Stimulated activated CD4-positive, alpha-beta T cell treated with anti-CD3 and anti-CD28 coated beads, Interleukin-2, amount 100 ng/mL, for 48 hours (primary cell): ENCODE data around the gene EPS15.
"Not testable (repeated sequence)": the region's sequence is repeated elsewhere in the genome, so short reads cannot be mapped to it uniquely, and the experiment has no call there.

Experiments used
- DNase-seq, 2 donors: peaks; one replicate each; pipeline ENCODE4 v3.0.0-alpha.2; 2020

EPS15 gene

GRCh38 chr1:51463561-51463960 lies 55.5 kb downstream of the EPS15 start:
- no peak for DNase-seq

- DNase-seq = not testable (repeated sequence)
Observed at GRCh38 chr1:51462289-51462688, 56.8 kb downstream of the EPS15 start.

GRCh38 chr1:51454554-51454953 lies 64.5 kb downstream of the EPS15 start:
- DNase-seq = no peak

- no peak for DNase-seq
Observed at GRCh38 chr1:51453010-51453409, 66.1 kb downstream of the EPS15 start.

GRCh38 chr1:51448844-51449454 lies 70.1 kb downstream of the EPS15 start:
- not testable (repeated sequence) for DNase-seq

- DNase-seq = no peak
Observed at GRCh38 chr1:51445351-51446090, 73.5 kb downstream of the EPS15 start.

- DNase-seq = no peak
Observed at GRCh38 chr1:51444534-51445192, 74.4 kb downstream of the EPS15 start.

- DNase-seq = no peak
Observed at GRCh38 chr1:51444096-51444495, 75.0 kb downstream of the EPS15 start.

GRCh38 chr1:51443555-51443954 lies 75.5 kb downstream of the EPS15 start:
- no peak for DNase-seq

GRCh38 chr1:51442616-51443015 lies 76.5 kb downstream of the EPS15 start:
- no peak for DNase-seq

GRCh38 chr1:51442198-51442597 lies 76.9 kb downstream of the EPS15 start:
- DNase-seq = no peak

- DNase-seq = no peak
Observed at GRCh38 chr1:51439895-51440294, 79.2 kb downstream of the EPS15 start.

- DNase-seq = no peak
Observed at GRCh38 chr1:51439053-51439452, 80.0 kb downstream of the EPS15 start.

- DNase-seq = not testable (repeated sequence)
Observed at GRCh38 chr1:51437391-51437790, 81.7 kb downstream of the EPS15 start.

GRCh38 chr1:51435878-51436277 lies 83.2 kb downstream of the EPS15 start:
- no peak for DNase-seq

- no peak for DNase-seq
Observed at GRCh38 chr1:51433972-51434510, 85.0 kb downstream of the EPS15 start.

- DNase-seq = no peak
Observed at GRCh38 chr1:51433269-51433971, 85.6 kb downstream of the EPS15 start.

GRCh38 chr1:51432146-51432545 lies 86.9 kb downstream of the EPS15 start:
- no peak for DNase-seq

- no peak for DNase-seq
Observed at GRCh38 chr1:51427438-51427837, 91.6 kb downstream of the EPS15 start.

GRCh38 chr1:51425955-51426354 lies 93.1 kb downstream of the EPS15 start:
- no peak for DNase-seq

GRCh38 chr1:51425273-51425672 lies 93.8 kb downstream of the EPS15 start:
- no peak for DNase-seq

GRCh38 chr1:51423073-51423821 lies 95.8 kb downstream of the EPS15 start:
- DNase-seq = no peak
